OCI-M1 (cell line): Measurements from ENCODE around the gene UNC5B.

Experiments
- DNase-seq: peaks from one replicate; lab custom pipeline; 2025; lab: John Stamatoyannopoulos, UW

UNC5B gene

DNA sequence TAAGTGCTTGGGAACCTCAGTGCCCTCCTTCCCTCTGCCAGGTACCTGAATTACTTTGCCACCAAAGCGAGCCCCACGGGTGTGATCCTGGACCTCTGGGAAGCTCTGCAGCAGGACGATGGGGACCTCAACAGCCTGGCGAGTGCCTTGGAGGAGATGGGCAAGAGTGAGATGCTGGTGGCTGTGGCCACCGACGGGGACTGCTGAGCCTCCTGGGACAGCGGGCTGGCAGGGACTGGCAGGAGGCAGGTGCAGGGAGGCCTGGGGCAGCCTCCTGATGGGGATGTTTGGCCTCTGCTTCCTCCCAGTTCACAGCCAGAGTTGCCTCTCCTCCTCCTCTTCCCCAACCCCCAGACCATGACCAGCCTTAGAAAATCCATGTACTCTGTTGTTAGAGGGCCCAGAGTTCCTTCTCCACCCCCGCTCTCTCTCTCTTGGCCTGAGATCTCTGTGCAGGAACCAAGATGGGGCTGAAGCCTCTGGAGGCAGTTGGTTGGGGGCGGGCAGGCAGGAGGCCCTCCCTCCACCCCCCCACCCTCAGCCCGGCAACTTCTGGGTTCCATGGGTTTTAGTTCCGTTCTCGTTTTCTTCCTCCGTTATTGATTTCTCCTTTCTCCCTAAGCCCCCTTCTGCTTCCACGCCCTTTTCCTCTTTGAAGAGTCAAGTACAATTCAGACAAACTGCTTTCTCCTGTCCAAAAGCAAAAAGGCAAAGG, 86.9 kb downstream of the UNC5B start:
- DNase-seq = no peak

DNA sequence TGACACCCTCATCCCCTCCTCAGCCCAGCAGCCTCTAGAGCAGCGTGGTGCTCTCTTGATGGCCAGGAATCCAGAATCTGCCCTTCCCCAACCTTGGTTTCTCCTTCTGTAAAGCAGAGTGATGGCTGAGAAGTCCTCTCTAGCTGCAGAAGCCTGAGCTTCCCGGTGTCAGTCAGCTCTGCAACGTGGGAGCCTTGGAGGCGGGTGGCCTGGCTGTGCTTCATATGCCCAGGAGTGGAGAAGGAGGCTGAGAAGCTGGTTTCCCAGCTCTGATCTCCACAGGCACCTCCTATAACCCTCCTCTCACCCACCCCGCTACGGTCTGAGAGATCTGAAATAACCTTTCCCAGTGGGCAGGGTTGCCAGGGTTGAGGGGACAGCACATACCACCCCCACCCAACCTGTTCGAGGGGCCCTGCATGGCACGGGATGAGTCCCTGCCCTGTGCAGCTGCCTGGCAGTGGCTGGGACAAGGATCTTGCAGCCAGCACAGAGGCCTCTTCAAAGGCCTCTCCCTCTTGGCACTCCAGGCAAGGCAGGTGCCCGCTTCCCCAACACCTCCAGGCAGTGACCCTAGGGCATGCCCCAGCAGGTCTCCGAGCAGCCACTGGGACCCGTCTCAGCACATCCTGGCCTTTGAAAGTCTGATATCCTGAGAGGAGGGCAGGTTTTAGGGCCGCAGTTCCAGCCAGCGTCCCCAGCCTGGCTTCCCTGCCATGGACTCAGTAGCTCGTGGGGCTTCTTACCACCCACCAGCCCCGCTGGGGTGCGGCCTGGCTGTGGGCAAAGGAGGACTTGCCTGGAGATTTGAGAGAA, 88.4 kb downstream of the UNC5B start:
- no peak for DNase-seq

DNA sequence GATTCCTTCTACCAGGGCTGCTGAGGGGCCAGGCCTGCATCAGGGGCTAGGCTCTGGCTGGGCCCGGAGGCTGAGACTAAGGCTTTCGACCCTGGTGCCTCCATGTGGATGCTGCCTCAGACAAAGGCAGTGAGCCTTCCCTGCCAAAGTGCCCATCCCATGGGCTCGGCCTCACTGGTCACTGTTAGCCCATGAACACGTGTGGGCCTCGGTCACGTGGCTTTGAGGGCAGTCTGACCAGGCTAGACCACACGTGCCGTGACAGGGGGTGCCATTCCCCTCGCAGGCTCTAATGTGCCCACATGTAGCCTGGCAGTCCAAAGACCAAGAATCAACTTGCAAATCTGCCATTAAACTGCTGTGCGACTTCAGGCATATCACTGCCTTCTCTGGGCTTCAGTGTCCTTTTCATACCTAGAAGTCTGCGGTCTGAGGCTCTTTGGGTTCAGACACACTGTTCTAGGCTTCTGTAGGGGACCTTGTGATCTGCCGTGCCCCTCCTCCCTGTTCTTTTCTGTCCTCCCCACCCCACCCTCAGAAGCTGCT, 89.1 kb downstream of the UNC5B start:
- no peak for DNase-seq

DNA sequence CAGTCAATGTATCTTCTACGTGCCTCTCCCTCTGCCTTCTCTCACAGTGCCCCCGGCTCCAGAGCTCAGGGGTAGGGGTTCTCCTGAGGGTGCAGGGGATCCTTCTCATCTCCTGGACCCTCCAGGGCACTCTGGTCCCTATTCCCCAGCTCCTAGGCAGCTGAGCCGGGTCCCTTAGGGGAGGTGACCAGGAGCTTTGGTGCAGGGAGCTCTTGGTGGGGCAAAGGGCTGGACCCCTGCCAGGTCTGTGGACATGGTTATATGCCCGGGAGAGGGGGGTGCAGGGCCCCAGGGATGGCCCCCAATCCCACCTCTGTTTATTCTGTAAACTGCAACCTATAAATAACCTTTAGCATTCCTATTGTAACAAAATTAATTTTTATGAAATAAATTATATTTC, 90.1 kb downstream of the UNC5B start:
- no peak for DNase-seq

DNA sequence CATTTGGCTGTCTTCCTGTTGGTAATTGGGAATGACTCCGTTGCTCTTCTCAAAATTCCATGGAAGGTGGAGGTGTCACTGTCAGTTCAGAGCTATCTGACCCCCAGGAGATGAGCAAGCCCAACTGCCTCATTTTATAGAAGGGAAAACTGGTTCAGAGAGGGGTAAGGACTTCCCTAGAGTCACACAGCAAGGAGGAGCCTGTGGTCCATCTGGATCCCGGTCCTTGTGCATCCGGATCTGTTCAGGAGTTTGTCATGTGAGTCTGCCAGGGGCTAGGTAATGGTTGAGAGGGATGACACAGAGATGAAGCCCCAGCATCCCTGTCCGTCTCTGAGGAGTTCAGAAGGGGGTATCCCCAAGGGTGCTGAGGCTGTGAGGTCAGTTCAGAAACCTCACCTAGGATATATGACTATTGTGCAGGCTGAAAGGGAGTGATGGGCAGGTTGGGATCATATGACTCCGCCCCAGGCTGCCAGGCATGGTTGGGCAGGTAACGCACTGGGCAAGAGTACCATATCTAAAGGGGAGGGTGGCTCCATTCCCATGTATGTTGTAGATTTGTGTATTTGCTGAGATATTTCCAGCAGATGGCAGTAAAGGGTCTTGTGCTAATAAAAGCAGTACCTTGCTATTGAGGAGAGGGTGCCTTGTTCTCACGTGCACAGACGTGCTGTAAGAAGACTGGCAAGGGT, 90.7 kb downstream of the UNC5B start:
- peak; percentile 84 for DNase-seq

DNA sequence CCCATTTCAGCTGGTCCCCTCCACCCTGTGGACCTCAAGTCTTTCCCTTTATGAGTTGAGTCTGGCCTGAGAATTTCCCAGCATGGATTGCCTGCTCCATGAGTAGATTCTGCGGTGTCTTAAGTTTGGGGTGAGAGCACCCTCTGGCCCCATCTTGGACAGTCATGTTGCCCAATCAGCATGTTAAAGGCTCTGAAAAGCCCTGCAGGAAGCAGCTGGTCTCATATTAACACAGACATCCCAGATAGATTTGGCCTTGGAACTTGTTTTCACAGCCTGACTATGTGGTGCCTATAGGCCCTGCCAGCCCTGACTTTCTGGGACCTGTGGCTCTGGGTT, 91.2 kb downstream of the UNC5B start:
- no peak for DNase-seq

DNA sequence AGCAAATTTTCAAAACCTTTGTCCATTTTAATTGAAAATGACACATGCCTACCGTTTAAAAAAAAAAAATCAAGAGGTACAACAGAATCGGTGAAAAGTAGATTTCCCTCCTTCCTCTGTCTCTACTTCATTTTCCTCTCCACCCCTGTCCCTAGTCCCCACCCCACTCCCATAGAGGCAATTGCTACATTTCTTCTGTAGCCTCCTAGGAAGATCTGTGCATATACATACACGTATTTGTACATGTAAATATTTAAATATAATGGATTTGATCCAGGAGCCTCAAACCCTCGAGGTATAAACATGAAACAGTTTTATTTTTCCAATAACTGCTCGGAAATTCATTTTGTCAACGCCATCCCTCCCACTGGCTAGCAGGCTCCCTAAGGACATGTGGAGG, 92.5 kb downstream of the UNC5B start:
- no peak for DNase-seq

DNA sequence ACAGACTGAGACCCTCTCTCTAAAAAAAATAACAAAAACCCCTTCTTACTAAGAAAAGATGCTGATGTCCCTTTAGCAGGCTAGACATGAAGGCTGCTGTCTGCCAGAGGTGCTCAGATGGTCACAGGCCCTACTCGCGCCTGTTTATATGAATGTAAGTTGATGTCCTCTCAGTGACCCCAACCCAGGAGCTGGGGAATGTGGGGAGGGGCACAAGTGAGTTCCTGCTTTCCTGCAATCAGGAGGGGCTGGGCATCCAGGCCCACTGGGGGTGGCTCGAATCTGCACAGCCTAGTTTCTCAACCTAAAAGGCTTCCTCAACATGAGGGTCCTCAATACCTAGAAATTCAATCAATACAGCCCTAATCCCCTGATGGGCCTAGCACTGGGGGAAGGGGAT, 94.6 kb downstream of the UNC5B start:
- no peak for DNase-seq

DNA sequence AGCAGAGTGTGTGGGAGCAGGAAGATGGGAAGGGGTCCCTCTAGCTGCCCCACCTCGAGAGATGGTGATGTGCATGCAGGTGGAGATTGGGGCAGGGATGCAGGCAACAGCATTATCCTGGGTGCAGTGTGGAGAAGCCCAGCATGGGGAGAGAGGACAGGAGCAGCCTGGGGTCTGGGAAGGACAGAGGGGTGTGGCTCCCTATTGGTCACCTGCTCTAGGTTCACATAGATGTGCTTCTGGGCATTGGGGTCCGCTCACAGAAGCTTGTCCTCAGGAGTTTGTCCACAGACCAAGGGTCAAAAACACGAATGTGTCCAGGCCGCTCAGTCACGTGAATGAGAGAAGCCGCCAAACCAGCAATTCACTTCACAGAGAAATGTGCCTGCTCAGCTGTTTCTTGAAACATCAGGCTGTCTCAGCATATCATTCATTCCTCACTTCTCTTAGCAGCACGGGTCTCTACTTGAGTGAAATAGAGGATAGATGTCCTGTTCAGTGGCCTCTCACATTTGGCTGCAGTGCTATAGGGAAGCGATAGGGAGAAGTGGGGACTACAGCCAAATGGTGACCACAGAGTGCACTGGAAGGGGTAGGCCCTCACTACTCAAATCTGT, 95.2 kb downstream of the UNC5B start:
- no peak for DNase-seq

DNA sequence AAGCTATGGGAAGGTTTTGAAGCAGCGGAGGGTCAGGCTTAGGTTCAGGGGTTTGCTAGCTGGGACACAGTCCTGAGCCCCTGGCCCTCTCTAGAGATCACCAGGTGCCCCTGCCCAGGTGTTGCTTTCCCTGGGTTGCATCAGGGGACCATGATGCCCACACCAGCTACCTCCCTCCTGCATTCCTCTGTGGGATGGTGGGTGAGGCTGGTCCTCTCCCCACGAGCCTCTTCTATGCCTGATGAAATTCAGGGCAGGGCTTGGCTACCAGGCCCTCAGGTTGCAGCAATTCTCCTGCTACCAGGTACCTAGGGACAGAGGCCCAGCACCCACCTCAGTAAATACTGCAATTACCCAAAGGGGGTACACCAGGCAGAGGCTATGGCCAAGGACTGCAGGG, 95.9 kb downstream of the UNC5B start:
- DNase-seq = no peak

DNA sequence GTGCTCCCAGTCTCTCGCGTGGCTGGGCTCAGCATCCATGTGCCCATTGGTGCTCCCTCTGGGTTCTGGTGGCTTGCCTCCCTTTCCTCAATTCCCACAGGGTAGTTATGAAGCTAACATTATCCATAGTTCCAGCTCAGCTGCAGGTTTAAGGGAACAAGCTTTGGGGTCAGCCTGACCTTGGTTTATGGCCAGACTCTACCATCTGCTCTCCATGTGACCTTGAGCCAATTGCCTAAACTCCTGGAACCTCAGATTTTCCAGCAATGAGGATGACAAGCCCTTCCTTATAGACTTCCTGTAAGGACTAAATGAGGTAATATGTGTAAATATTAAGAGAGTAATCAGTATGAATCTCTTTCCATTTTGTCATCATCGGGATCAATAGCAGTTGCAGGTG, 96.6 kb downstream of the UNC5B start:
- no peak for DNase-seq

DNA sequence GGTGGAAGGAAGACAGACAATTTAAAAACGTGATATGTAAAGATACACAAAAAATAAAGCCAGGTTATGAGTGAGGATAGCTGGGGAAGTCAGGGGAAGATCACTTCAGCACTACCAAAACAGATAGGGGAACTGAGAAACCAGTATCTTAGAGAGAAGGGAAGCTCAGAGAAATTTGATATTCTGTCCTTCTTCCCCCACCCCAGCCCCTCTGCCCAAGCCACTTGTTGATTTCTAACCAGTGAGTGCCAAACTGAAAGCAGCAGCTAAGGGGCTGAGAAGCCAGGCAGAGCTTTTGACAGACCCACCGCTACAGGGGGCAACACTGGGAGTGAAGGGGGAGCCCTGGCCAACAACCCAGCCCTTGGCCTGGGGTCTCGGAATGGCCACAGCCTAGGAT, 97.5 kb downstream of the UNC5B start:
- DNase-seq = peak; percentile 11

DNA sequence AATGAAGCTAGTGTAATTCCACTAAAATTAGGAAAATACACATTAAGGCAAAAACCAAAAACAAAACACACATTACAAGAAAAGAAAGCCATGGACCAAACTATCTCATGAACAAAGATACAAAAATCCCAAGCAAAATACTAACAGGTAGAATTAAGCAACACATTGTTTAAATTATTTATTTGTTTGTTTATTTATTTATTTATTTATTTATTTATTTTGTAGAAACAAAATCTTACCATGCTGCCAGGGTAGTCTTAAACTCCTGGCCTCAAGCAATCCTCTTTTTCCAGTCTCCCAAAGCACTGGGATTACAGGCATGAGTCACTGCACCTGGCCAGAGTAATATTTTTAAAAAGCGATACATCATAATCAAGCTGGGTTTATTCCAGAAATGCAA, 99.8 kb downstream of the UNC5B start:
- no peak for DNase-seq

DNA sequence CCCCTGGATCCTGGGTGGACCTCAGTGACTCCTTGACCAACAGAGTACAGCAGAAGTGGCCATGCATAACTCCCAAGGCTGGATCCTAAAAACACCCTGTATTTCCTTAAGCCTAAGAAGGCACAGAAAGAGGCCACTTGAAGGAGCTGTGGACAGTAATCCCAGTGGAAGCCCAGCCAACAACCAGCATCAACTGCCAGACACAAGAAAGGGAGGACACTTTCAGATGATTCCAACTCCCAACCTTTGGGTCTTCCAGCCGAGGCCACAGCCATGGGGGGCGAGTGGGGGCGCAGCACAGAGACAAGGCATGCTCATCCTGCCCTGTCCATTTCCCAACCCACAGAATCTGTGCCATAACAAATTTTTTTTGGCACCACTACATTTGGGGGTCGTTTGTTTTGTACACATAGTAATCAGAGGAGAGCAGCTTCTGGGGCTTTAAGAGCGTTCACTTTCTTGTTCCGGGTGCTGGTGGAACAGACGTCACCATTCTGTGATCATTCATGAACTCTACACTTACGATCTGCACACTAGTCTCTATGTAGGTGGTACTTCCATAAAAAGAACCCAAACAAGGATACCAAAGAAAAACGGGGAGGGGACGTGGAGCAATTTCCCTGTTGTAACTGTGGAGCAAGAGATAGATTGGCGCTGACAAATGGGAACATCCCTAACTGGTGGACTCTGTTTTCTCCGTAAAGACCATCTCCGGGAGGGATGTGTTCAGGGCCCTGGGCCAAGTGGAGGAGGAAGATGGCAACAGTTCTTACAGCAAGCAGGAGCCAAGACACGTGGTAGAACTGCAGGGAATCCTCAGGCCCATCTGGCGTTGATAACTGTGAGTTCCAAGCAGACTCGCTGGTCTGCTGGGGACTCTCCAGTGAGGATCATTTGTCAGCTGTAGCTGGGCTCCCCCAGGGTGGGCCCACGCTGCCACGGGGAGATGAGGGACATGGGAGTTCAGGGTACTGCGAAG, 100.7 kb downstream of the UNC5B start:
- no peak for DNase-seq

DNA sequence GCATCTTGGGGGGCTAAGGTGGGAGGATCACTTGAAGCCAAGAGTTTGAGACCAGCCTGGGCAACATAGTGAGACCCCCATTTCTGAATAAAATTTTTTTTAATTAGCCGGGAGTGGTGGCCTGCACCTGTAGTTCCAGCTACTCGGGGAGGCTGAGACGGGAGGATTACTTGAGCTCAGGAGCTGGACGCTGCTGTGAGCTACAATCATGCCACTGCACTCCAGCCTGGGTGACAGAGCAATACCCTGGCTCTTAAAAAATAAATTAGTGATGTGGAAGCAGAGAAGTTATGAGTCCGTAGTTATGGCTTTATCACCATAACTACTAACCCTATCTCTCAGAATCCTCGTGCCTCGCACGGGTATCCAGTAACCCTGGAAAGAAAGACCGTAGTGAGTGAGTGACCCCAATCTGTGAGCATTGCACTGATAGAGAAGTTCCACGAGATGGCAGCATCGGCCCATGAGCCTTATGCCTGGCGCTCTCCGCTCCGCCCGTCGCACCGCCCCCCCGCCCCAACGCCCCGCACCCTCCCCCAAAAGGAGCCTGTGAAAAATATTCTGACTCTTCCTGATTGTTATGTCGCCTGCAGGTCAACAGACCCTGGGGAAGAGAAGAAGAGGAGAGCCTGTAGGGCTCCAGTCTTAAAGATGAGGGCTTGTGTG, 101.8 kb downstream of the UNC5B start:
- peak; percentile 75 for DNase-seq

DNA sequence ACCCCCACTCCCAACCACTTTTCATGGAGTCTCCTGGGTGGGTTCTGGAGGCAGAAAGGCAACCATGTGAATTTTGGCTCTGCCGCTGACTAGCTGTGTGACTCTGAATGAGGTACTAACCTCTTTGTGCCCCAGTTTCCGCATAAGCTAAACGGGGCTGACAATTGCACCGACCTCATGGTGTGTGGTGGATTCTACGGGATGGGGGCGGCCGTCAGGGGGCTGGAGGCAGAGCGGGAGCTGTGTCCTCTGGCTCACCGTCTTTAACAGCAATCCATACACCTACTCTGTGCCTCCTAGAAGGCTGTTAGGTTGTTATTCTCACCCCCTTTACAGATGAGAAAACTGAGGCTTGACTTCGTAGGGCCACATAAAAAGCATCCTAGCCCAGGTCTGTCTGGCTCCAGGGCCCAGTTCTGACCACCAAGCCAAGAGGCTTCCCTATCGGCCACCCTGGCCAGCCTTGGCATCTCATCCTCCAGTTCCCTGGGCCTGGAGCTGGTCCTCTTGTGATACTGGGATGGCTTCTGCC, 102.4 kb downstream of the UNC5B start:
- DNase-seq = no peak

DNA sequence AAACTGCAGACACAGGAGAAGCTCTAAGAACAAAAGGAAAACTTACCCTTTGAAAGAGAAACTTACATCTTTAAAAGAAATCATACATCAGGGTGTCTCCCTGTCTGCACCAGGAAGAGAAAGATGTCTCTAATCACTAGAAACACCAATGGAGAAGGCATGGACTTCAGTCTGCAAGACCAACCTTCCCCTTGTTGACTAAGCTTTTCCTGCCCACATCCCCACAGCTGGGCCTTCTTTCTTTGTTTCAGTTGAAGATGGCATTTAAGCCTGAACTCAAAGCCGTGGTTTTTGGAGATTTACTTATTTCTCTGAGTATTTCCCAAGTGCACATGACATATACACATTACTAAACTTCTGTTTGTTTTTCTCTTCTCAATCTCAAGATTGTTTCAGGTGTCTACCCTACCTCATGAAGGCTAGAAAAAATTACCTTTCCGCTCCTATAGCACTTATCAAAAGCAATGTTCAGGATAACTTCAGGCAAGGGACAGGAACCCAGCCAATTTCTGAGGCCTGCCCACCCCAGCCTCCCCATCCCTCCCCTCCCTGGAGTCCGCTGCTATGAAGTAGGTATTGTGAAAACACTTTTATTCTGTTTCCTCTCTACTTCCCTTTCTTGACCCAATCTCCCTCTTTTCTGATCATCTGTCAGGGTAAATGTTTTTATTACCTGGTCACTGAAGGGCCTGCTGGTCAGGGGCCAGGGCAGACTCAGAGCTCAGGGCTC, 103.9 kb downstream of the UNC5B start:
- DNase-seq = peak; percentile 28

DNA sequence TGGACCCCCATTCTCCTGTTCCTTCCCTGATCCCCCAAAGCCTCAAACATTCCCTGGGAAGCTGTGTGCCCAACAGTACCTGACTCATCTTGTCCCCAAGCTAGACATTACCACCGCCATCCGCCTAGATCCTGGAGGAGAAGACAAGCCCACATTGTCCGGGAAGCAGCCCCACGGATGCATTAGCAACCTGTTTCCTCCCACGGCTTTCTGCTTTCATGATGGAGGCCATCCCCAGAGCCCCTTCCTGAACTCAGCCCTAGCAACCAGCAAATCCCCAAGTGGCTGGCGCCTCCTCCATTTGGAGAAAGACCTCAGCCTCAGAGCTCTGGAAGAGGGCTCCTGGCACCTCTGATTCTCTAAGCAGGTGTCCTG, 104.4 kb downstream of the UNC5B start:
- DNase-seq = no peak

DNA sequence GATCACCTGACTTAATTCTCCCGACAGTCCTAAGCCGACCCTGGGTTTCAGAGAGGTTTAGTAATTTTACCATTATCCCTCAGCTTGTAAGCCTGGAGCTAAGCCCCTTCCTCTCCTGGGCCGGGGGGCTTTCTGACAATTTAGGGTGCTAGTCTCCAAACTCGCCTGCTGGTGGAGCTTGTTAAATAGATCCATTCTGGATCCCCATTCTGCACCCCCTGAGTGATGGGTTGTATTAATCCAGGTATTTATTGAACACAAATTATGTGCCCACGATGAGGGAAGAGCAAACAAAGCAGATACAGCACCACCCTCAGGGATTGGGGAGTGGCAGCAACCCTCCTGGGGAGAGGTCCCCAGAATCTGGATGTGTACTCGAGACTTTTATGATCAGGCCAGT, 105.4 kb downstream of the UNC5B start:
- no peak for DNase-seq
